Measurements from ENCODE around the gene JPH2.

DNA sequence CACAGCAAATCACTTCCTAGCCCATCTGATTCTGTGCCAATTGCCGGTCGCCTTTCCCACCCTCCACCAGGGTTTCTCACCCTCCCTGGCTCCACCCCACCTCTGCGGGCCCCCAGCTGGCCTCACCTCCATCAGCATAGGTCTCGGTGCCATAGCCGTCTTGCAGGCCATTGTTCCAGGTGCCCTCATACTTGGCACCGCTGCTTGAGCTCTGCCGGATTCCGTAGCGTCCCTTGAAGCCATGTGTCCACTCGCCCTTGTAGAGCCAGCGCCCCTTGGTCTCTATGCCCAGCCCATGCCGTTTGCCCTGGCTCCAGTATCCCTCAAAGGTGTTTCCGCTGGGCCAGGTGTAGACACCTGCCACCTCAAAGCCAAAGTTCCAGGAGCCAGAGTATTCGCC lies 787 bp downstream of the JPH2 start:
- TF ChIP-seq POLR2AphosphoS5 (IDR thresholded peaks at IDR 0.05; ENCODE audit: low read length): no peak
- TF ChIP-seq, protein P1, sequence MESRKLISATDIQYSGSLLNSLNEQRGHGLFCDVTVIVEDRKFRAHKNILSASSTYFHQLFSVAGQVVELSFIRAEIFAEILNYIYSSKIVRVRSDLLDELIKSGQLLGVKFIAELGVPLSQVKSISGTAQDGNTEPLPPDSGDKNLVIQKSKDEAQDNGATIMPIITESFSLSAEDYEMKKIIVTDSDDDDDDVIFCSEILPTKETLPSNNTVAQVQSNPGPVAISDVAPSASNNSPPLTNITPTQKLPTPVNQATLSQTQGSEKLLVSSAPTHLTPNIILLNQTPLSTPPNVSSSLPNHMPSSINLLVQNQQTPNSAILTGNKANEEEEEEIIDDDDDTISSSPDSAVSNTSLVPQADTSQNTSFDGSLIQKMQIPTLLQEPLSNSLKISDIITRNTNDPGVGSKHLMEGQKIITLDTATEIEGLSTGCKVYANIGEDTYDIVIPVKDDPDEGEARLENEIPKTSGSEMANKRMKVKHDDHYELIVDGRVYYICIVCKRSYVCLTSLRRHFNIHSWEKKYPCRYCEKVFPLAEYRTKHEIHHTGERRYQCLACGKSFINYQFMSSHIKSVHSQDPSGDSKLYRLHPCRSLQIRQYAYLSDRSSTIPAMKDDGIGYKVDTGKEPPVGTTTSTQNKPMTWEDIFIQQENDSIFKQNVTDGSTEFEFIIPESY (IDR thresholded peaks at IDR 0.05): no peak
- TF ChIP-seq POLR2AphosphoS2 (IDR thresholded peaks at IDR 0.05; ENCODE audit: low read depth, low read length): no peak
- no peak for TF ChIP-seq TARDBP (IDR thresholded peaks at IDR 0.05; ENCODE audit: borderline replicate concordance)

Measured in GM12878 (cell line).